Measurements from ENCODE around the gene LSM7. TPM values are rescaled to one million over a fixed set of nuclear protein-coding genes. Genes with fewer than 3 reads are reported as not detected.

LSM7 gene
- total and polyA plus RNA-seq, 2 of the 13 experiments (the other 11 are each of a cell fraction or from before 2014, with no cell fraction given) = 140 to 205 TPM

DNA sequence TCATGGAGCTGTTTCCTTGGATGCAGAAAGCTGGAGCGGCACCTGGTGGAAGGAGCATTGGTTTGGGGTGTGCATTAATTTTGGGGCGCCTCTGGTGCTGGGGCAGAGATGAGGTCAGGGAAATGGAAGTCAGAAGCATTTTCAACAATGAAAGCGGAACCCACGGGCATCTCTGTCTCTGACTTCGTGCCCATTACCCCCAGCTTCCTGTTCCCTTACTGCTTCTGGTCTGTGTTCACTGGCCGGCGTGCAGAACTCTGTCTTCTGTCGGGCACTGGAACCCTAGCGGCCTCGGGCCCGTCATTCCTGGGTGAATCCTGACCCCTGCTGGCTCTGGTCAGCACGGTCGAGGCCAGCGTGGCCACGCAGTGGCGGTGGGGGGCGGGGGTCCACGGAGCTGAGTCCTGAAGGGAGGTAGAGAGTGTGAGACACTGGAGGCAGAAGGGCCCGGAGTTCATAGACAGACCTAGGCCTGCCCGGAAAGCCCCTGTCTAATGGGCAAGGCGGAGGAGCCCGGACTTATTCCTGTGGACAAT is 12.5 kb downstream of the LSM7 start (continued):
- TF ChIP-seq CBX1 (IDR thresholded peaks at IDR 0.05; ENCODE audit: low read depth) (no peak), ZSCAN9 (CRISPR knock-in tag; IDR thresholded peaks at IDR 0.05; ENCODE audit: borderline replicate concordance) (no peak), ZNF678 (CRISPR knock-in tag; IDR thresholded peaks at IDR 0.05) (no peak), ZFAT (CRISPR knock-in tag; conservative IDR thresholded peaks at IDR 0.05) (no peak), ZNF337 (CRISPR knock-in tag; IDR thresholded peaks at IDR 0.05; ENCODE audit: borderline replicate concordance, low read depth) (0 out of 2 replicates have a peak, but pooled peaks have one; percentile 59), ZNF687 (CRISPR knock-in tag; IDR thresholded peaks at IDR 0.05) (peak; percentile 82), ZNF788 (CRISPR knock-in tag; IDR thresholded peaks at IDR 0.05; ENCODE audit: borderline replicate concordance) (no peak), YEATS2 (CRISPR knock-in tag; IDR thresholded peaks at IDR 0.05; ENCODE audit: borderline replicate concordance) (peak; percentile 59; the same call in 1 of the 2 replicates), MXD1 (CRISPR knock-in tag; IDR thresholded peaks at IDR 0.05) (no peak), ZBTB3 (CRISPR knock-in tag; IDR thresholded peaks at IDR 0.05; ENCODE audit: borderline replicate concordance, low read depth) (no peak), DR1 (CRISPR knock-in tag; IDR thresholded peaks at IDR 0.05) (no peak), FOXP1 (IDR thresholded peaks at IDR 0.05) (no peak), FOXP1 (CRISPR knock-in tag; IDR thresholded peaks at IDR 0.05) (no peak), ZNF772 (CRISPR knock-in tag; IDR thresholded peaks at IDR 0.05) (peak; percentile 45; the same call in 1 of the 2 replicates), BCL6 (CRISPR knock-in tag; IDR thresholded peaks at IDR 0.05) (0 out of 2 replicates have a peak, but pooled peaks have one; percentile 14), XBP1 (CRISPR knock-in tag; IDR thresholded peaks at IDR 0.05) (no peak), SMC3 (IDR thresholded peaks at IDR 0.05; ENCODE audit: low read length) (peak; percentile 52), ZNF660 (CRISPR knock-in tag; IDR thresholded peaks at IDR 0.05; ENCODE audit: borderline replicate concordance, low read depth) (no peak), ZMYM4 (CRISPR knock-in tag; IDR thresholded peaks at IDR 0.05) (peak; percentile 74; the same call in 1 of the 2 replicates), RAD21 (CRISPR knock-in tag; IDR thresholded peaks at IDR 0.05) (peak; percentile 96)
- TF ChIP-seq, protein P1, sequence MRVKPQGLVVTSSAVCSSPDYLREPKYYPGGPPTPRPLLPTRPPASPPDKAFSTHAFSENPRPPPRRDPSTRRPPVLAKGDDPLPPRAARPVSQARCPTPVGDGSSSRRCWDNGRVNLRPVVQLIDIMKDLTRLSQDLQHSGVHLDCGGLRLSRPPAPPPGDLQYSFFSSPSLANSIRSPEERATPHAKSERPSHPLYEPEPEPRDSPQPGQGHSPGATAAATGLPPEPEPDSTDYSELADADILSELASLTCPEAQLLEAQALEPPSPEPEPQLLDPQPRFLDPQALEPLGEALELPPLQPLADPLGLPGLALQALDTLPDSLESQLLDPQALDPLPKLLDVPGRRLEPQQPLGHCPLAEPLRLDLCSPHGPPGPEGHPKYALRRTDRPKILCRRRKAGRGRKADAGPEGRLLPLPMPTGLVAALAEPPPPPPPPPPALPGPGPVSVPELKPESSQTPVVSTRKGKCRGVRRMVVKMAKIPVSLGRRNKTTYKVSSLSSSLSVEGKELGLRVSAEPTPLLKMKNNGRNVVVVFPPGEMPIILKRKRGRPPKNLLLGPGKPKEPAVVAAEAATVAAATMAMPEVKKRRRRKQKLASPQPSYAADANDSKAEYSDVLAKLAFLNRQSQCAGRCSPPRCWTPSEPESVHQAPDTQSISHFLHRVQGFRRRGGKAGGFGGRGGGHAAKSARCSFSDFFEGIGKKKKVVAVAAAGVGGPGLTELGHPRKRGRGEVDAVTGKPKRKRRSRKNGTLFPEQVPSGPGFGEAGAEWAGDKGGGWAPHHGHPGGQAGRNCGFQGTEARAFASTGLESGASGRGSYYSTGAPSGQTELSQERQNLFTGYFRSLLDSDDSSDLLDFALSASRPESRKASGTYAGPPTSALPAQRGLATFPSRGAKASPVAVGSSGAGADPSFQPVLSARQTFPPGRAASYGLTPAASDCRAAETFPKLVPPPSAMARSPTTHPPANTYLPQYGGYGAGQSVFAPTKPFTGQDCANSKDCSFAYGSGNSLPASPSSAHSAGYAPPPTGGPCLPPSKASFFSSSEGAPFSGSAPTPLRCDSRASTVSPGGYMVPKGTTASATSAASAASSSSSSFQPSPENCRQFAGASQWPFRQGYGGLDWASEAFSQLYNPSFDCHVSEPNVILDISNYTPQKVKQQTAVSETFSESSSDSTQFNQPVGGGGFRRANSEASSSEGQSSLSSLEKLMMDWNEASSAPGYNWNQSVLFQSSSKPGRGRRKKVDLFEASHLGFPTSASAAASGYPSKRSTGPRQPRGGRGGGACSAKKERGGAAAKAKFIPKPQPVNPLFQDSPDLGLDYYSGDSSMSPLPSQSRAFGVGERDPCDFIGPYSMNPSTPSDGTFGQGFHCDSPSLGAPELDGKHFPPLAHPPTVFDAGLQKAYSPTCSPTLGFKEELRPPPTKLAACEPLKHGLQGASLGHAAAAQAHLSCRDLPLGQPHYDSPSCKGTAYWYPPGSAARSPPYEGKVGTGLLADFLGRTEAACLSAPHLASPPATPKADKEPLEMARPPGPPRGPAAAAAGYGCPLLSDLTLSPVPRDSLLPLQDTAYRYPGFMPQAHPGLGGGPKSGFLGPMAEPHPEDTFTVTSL (CRISPR knock-in tag; IDR thresholded peaks at IDR 0.05; ENCODE audit: borderline replicate concordance) = no peak

Data from HepG2 (cell line).